NCI-H524 treated with DMSO at 0.1 percent for 48 hours (cell line): Measurements from ENCODE around the gene TNS3.

ENCODE experiments used
- DNase-seq: peaks from one replicate; lab custom pipeline; 2025; lab: John Stamatoyannopoulos, UW

TNS3 gene

DNA sequence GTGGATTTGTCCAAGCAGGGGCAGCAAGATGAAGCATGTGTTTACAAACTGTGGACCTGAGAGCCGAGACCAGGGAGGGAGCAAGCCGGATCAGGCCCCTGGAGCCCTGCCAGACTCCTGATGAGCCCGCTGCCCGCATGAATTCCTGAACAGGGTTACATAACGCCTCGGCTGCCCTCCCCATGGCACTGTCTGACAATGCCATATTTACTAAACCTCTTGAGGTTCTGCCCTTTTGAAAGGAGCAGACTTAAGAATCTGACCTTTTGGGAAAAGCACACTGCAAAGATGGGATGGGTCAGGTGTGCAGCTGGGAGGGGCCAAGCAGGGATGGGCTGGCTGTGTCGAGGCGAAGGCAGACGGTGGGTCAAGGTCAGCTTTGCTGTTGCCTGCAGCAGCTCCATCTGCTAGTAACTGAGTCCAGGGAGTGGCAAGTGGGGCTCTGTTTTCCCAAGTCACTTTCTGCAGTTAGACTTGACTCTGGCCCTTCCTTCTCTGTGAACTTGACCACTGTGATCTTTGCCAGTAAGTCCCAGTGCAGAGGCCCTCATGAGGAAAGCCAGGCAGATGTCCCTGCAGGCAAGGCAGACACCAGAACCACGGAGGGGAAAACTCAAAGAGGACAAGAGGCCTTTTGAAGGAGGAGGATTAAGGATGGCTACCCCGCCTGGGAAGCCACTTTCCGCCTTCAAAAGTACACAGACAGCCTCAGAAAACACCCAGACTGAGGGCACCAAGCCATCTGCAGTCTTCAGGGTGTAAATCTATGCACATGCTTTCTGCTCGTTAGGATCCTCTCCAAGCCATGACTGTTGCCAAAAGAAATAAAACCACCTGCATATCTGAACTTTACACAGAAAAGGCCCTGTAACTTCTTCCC is 175.8 kb downstream of the TNS3 start:
- no peak for DNase-seq

DNA sequence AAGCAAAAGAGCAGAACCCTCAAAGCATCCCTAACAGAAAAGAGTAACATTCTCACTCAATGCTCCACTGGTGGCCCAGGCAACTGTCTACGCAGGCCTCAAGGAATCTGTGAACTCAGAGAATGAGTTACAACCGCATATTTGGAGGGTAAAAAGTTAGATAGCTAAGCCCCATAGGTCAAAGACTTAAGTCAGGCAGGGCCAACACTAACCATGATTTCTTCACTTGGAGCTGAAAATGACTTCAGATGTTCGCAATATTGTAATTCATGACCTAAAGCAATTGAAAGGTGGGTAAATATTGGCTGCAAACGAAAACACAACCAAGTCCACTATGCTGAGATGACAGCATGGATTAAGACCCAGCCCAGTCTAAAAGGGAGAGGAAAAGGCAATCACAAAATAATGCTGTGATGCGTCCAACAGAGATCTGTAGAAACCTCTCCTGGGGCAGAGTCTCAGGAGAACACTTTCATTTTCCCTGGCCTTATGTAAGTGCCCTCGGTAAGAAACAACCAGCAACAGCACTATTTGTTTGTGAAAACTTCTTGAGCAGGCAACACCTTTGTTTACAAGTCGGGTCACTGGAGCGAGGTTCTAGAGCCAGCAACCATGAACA is 176.5 kb downstream of the TNS3 start:
- DNase-seq: no peak

DNA sequence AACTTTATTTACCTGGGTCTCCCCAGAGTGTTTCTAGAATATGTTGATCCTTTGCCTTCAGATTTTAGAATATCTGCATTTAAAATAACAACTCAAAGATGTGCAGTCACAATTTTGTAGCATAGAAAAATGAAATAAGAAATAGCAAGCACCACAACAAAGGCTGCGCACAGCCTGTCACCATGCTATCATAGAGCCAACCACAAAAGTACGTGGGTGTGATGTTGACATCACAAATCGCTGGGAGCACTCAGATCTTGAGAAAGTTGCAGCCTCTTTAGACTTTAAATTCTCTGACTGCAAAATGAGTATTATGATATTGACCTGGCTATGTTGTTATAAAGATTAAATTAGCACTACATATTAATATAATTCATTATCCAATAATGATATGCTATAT is 177.9 kb downstream of the TNS3 start:
- no peak for DNase-seq

DNA sequence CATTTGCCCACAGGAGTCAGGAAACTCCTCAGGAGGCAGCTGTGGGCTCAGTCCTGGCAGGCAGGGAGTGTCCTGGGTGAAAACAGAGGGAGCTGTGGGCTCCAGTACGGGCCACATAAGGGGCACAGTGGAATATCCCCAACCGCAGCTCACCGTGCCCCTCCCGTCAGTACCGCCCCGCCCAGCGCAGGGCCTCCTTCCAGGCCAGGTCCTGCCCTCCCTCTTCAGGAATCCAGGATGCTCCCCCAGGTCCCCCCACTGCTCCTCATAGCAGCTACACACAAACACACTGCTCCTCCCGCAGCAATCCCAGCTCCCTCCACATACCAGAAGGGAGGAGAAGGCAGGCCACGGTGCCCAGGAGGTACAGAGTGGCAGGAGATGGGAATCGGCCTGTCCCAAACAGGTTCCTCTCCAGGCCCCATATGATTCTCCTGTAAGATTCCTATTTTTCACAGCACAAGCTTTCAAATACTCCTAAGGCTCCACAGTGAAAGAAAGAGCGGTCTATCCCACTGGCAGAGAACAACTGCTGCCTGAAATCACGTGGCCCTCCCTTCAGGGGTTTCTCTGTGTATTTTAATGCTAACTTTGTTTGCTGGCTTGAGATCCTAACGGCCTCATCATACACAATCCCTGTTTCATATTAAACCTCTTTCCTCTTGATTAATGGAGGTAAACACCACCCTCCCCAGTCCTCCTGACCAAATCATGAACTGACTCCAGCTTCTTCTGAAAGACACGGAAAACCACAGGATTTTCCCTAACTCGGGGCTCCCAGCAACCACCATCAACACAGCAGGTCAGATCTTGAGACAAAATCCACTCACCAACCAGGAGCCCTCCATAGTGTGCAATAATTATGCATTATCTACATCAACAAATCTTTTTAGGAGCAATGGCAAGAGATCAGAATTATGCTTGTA is 178.7 kb downstream of the TNS3 start:
- no peak for DNase-seq

DNA sequence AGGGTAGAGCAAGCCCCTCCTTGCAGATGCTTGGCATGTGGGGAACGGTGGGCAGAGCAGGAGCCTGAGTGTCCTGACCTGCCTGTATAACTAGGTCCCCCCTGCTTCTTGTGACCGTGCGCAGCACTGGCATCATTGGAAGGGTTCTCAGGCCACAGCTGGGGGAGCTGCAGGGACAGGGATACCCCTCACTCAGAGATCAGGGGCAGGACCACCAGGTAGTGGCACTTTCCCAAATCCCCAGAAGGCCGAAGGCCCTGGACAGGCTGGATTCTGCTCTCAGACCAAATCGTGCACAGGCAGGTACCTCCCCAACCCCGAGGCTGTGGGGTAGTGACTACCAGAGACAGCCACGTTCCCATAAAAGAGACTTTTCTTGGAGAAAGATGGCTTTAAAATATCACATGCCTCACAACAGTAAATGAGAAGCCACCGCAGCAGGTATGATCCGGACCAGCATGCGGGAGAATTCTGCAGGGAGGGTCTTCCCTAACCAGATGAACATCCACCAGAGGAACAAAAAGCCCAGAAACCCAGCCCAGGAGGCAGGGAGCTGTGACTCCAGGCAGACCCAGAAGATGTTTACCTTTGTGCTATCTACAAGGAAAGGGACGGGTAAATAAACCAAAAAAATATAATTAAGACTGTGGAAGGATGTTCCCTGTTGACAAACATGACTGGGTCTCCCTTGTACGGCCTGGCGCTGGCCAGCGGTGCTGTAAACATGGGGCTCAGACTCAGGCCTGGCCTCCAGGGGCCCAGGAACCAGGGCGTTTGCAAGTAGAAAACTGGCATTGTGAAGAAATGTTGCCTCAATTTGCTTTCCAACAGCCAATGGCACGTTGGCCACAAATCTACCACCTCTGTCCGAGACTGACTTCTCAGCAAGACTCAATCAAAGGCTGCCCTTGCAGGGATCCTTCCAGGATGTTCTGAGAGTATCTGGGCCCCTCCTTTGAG is 180.0 kb downstream of the TNS3 start:
- no peak for DNase-seq

DNA sequence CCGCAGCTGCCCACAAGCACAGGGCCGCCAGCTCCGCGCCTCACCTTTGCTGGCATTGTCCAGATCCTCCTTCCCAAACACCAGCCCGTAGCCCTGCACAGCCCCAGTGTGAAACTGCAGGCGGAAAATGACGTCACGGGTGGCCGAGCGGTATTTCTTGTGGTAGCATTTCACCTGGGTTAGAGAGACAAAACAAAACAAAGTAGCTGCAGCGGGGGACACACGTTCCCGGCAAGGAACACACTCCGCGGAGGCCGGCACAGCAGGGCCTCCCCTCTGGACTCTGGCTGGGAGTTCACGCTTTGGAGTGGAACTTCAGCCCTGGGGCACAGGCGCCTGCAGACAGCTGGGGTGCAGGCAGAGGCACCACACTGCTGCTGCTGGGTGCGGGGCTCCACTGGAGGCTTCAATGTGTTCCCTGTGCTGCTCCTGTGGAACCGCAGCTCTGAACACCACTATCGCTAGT is 181.1 kb downstream of the TNS3 start:
- no peak for DNase-seq

DNA sequence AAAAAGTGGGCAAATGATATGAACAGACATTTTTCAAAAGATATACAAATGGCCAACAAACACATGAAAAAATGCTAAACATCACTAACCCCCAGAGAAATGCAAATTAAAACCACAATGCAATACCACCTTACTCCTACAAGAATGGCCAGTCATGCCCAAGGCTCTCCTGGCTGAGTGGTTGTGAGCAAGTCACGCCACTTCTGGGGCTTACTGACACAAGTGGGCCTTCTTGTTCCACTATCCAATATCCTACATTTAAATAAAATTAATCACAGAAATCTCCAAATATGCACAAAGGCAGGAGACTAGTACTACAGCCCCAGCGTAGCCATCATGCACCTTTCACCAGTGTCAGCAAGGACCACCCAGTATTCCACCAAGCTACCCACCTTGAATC is 181.9 kb downstream of the TNS3 start:
- no peak for DNase-seq

DNA sequence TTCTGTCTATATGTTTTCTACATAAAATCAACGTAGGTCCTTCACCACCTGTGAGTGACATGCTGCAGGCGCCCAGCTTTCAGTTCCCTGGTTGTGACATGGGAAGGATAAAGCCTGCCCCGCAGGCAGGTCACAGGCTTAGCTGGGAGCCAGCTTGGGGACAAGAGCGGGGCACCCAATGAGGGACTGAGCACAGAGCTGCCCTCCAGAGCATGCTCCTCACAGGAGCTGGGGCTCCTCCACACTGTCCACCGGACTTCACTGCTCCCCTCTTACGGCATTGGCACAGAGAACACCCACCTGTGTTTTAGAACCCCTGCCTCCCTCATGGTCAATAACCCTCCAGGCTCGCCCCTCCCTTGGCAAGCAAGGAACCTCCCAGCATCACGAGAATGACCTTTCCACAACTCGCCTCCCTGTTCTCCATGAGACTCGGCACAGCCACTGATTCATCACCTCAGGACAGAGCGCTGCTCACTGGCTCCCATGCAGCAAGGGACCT is 187.1 kb downstream of the TNS3 start:
- DNase-seq: no peak

DNA sequence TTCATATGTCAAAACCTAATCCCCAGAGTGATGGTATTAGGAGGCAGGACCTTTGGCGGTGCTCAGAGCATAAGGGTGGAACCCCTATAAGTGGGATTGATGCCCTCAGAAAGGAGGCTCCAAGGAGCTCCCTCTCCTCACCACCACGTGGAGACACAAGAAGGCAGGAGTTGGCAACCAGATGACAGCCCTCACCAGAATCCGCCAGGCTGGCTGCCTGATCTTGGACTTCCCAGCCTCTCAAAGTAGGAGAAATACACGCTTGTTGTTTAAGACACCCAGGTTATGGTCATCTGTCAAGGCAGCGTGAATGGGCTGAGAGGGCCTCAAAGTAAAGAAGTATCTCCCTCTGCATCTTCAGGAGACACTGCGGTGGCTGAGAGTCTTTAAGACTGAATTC is 187.7 kb downstream of the TNS3 start:
- DNase-seq: no peak

DNA sequence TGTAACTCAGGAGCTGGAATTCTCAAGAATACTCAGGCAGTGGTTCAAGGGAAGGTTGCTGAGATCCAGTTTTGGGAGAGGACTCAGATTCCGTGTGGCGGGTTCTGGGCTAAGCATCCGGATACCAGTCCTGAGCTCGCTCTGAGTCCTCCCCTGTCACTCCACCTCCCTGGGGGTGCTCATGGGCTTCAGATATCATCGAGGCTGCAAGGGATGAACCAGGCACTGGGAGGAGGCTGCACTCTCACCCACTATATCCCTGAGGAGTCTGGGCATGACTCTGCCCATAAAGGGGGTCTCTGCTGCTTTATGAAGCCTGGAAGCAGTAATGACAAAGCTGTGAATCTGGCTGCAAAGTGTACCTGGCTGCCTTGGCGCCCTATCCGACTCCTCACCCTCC is 188.5 kb downstream of the TNS3 start:
- DNase-seq: no peak

DNA sequence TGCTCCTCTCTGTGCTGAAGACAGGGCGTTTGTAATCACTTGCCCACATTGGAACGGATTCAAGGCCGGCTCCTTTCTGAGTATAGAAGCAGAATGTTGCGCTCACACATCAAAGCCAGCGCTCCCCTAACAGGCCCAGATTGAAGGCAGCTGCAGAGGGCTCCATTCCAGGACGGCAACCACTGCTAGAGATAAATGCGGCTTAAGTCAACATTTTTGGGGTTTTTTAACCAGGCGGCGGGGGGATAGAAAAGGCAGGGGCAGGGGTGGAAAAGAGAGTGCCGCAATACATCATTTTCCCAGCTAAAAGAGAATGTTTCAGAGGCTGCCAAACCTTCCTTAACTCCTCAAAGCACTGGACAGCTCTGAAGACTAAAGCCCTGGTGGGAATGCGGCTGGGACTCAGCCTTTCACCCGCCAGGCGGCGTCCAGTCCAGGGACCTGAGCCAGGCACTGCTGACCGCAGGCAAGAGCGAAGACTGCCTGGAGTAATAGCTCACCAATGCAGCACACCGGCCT is 189.6 kb downstream of the TNS3 start:
- DNase-seq: no peak

DNA sequence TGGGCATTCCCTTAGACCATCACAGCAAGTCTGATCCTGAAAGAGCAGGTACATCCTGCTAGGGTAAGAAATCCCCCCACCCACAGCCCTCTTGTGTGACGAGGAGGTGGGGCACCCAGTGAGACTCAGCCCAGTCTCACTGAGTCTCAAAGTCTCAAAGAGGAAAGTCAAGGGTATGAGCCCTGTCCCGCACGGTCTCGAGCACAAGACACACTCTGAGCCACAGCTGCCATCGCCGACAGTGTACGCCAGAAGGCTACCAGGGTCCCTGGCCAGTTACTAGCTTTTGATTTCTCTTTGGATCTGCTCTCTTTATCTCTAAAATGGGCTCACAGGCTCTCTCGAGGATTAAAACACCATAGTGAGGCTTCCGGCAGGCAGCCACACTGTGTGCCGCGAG is 190.2 kb downstream of the TNS3 start:
- DNase-seq: no peak

DNA sequence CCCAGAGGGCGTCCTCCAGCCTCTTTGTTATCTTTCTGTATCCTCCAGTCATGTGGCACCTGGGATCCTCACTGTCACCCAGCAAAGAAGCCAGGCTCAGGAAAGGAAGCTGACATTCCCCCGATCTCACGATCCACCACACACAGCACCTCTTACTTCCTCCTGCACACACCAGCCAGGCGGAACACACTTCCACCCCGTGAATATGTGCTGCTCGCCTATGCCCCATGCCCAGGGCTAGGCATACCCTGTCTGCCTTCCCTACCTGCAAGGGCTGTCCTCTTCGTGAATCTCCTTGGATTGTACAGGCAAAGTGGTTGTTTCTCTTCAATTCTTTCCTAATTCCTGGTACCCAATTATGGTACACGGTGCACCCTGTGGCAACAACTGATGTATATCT is 191.0 kb downstream of the TNS3 start:
- DNase-seq: no peak

DNA sequence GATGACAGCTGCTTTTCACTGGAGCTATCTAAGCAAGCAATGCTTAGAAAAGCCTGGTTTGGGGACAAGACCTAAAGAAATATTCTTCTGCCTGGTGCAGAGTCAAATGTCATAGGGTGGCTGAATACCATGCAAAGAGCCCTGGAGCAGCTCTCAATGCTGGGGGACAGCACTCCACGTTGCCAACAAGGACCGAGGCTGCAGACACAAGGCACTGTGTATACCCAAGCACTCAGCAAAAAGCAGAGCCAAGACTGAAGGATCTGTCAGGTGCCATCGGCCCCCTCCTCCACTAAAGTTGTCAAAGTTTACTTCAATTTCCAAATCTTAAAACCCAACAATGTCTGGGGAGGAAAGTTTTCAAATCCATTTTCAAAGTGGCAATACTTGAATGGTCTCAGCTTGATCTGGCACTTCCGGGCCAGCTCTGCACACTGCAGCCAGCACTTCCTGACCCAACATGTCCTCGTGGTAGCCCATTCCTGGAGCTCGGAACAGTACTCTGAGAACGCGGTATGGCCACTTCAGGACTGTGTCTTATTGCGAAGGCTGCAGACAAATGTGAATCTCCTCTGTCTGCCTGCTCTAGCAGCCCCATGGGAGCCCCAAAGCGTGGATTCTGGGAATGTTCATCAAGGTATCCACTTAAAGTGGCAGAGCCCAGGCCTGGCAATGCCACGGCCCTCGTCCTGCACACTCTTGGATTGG is 191.8 kb downstream of the TNS3 start:
- DNase-seq: no peak

DNA sequence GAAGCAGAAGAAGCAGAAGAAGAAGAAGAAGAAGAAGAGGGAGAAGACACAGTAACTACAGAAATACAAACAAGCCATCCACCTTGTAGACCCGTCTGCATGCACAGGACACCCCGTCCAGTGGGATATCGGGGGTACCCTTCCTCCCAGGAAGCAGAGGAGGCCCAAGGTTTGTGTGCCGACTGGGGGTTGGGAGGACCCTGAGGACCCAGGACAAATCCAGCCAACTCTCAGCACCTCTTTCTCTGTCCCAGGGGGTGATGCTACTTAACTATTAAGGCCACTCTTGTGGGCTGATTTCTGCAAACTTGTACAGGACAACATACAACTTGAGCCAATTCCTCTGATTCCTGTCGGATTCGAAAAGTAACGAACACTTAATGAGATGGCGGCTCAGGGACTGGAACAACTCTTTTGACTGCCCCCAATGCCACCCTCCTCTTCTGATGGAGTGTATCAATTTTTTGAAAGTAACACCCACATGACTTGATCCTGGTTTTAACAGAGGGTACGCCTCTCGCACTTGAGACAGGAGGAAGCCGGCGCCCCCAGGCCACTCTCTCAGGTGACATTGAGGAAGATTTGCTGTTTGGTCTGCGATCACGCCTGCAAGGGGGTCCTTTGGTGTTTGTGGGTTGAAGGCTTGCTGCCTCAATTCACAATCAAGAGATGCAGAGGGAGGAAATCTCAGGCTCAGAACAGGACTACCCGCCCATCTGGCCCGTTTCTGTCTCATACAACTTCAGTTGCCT is 192.6 kb downstream of the TNS3 start:
- DNase-seq: no peak

DNA sequence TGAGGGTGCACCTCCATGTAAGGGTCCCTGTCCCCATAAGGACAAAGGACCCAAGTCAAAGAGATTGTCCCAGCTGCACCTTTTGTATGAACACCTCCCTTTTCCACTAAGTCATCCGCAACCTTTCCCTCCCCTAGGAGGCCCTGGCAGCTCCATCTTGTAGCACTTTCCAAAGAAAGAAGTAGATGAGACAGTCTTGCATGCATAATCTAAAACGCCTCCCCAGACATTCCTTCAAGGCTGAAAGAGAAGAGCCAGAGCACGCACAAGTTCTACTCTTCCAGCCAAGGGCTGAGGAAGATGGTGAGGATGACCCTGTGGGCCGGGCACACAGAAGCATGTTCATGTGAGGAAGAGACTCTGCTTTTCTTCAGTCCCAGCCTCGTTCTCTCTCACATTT is 194.4 kb downstream of the TNS3 start:
- DNase-seq: no peak

DNA sequence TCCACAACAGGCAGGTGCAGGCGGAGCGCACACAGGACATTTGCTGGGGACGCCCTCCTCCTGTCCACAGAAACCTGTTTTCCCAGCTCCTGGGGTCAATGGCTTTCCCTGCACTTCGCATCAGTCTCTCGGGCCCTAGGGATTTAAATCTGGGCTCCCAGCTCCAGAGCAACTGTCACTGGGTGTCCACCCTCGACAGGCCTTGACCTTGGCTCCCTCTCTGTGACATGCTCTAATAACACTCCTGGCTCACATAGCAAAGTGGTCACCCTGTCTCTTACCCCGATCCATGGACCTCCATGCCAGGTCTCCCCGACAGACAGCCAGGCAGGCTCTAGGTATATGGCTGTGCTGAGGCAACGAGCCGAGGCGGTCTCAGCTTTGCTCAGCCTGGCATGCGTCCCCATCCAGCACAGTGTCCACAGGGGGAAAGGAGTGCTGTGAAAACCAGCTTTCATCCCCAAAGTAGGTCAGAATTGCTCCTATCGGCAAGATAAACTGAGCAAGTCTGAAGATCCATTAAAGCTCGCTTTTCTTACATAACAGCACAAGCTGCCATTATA is 195.6 kb downstream of the TNS3 start:
- DNase-seq: no peak

DNA sequence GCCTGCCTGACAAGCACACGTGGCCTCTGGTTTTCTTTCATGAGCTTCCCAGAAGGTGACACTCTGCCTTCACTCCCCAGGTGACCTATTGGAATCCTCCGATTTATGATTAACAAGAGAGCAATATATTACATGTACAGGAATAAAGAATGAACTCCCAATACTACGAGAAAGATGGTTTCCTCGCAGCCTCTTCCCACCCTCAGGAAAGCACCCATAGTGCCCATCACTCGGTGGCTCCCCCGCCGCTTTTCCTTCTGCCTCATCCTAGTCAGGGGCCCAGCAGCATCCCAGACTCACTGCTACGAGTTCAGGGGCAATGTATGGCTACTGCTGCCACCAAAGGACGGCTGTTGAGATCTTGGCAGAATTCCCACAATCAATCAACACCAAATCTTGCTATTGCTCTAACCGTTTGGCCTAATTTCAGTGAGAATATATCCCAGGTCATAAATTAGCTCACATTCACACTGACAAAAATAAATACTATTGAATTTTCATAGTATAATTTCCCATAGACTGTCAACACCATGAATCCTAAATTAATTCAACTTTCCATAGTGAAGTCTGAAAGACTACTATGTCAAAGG is 196.3 kb downstream of the TNS3 start:
- no peak for DNase-seq
